Neural cell (in vitro differentiated cells): ENCODE data around the gene TMEM11. TPM values are rescaled to one million over a fixed set of nuclear protein-coding genes. Genes with fewer than 3 reads are reported as not detected.

Experiments used
- H2AFZ ChIP-seq: fragments of 200-600, 300-800 bp; sonication (generic), shearing (Covaris generic); 2 replicates; pipeline ENCODE4 v1.6.0; 2014; ENCODE audit warnings: low read depth, mild to moderate bottlenecking, antibody characterized with exemption, low read length, moderate library complexity
- H3F3A ChIP-seq: fragments of 200-600 bp; shearing (Covaris generic); 2 replicates; pipeline ENCODE4 v1.6.1; 2016; ENCODE audit warnings: mild to moderate bottlenecking, moderate library complexity, mixed read lengths, antibody characterized with exemption, low read length; ENCODE audit not compliant: insufficient read depth, poor library complexity, severe bottlenecking
- H3K27ac ChIP-seq: fragments of 200-600, 300-800 bp; sonication (generic), shearing (Covaris generic); 2 replicates; pipeline ENCODE4 v1.5.1; 2014; ENCODE audit warnings: mild to moderate bottlenecking, low read length, moderate library complexity
- H3K27me3 ChIP-seq: fragments of 300-800, 200-600 bp; sonication (generic), shearing (Covaris generic); 2 replicates; pipeline ENCODE4 v1.6.0; 2014; ENCODE audit warnings: mild to moderate bottlenecking, low read depth, low read length, moderate library complexity; ENCODE audit not compliant: insufficient read depth
- H3K36me3 ChIP-seq: fragments of 300-800, 200-600 bp; sonication (generic), shearing (Covaris generic); 2 replicates; pipeline ENCODE4 v1.5.1; 2014; ENCODE audit warnings: mild to moderate bottlenecking, antibody characterized with exemption, low read length, moderate library complexity; ENCODE audit not compliant: insufficient read depth
- H3K4me2 ChIP-seq: fragments of 300-800, 200-600 bp; sonication (generic), shearing (Covaris generic); 2 replicates; pipeline ENCODE4 v1.6.0; 2014; ENCODE audit warnings: mild to moderate bottlenecking, low read length
- H3K4me3 ChIP-seq: fragments of 300-800, 200-600 bp; sonication (generic), shearing (Covaris generic); 2 replicates; pipeline ENCODE4 v1.5.1; 2014; ENCODE audit warnings: mild to moderate bottlenecking, low read length, moderate library complexity
- H3K79me2 ChIP-seq: fragments of 200-600 bp; shearing (Covaris generic); replicated peaks from 2 replicates; pipeline ENCODE4 v1.6.0; 2014; ENCODE audit warnings: mild to moderate bottlenecking, low read length, moderate library complexity; ENCODE audit not compliant: insufficient read depth
- H3K9ac ChIP-seq: fragments of 300-800, 200-600 bp; sonication (generic), shearing (Covaris generic); 2 replicates; pipeline ENCODE4 v1.6.1; 2016; ENCODE audit warnings: mild to moderate bottlenecking, low read length, mixed read lengths
- H3K9me2 ChIP-seq: fragments of 200-600 bp; shearing (Covaris generic); 2 replicates; pipeline ENCODE4 v1.6.1; 2016; ENCODE audit warnings: mild to moderate bottlenecking, low read length, mixed read lengths; ENCODE audit not compliant: insufficient read depth
- H3K9me3 ChIP-seq: fragments of 200-600, 300-800 bp; sonication (generic), shearing (Covaris generic); 2 replicates; pipeline ENCODE4 v1.6.1; 2016; ENCODE audit warnings: mild to moderate bottlenecking, mixed run types, low read length, moderate library complexity, mixed read lengths
- H4K20me1 ChIP-seq: fragments of 200-600 bp; shearing (Covaris generic); 2 replicates; pipeline ENCODE4 v1.6.1; 2016; ENCODE audit warnings: mild to moderate bottlenecking, mixed run types; ENCODE audit not compliant: insufficient read depth
- EP300 ChIP-seq: fragments of 450-650 bp; conservative IDR thresholded peaks from 2 replicates; pipeline ENCODE4 v1.6.1; 2014; ENCODE audit warnings: antibody characterized with exemption, mild to moderate bottlenecking, moderate library complexity; ENCODE audit not compliant: poor library complexity, severe bottlenecking
- EZH2 ChIP-seq: fragments of 200-600, 300-800 bp; shearing (Covaris generic), sonication (generic); IDR thresholded peaks from 2 replicates; pipeline ENCODE4 v1.6.1; 2014; ENCODE audit warnings: antibody characterized with exemption, low read length, borderline replicate concordance, mild to moderate bottlenecking; ENCODE audit not compliant: insufficient read depth, poor library complexity, severe bottlenecking
- MXI1 ChIP-seq: fragments of 450-650 bp; conservative IDR thresholded peaks from 2 replicates; pipeline ENCODE4 v1.6.1; 2014; ENCODE audit warnings: antibody characterized with exemption, mild to moderate bottlenecking; ENCODE audit not compliant: poor library complexity, severe bottlenecking
- POLR2AphosphoS5 ChIP-seq: IDR thresholded peaks from 2 replicates; pipeline ENCODE4 v1.6.1; 2012
- RAD21 ChIP-seq: fragments of 450-650 bp; conservative IDR thresholded peaks from 2 replicates; pipeline ENCODE4 v1.6.1; 2014; ENCODE audit warnings: antibody characterized with exemption, mild to moderate bottlenecking, moderate library complexity
- REST ChIP-seq: IDR thresholded peaks from 2 replicates; pipeline ENCODE4 v1.6.1; 2012; ENCODE audit warnings: borderline replicate concordance
- SMC3 ChIP-seq: fragments of 450-650 bp; conservative IDR thresholded peaks from 2 replicates; pipeline ENCODE4 v1.6.1; 2014; ENCODE audit warnings: antibody characterized with exemption, mild to moderate bottlenecking, moderate library complexity; ENCODE audit not compliant: poor library complexity
- TAF1 ChIP-seq: IDR thresholded peaks from 2 replicates; pipeline ENCODE4 v1.6.1; 2012; ENCODE audit warnings: low read depth
- polyA plus RNA-seq: library from polyadenylated mRNA; depleted of rRNA; stranded (reverse); fragments of >200 nt; gene quantifications from 2 replicates; pipeline ENCODE4 v1.2.3, GENCODE V29; 2014
- TF ChIP-seq, protein P1 (sequence below): fragments of 450-650 bp; IDR thresholded peaks from 2 replicates; pipeline ENCODE4 v1.5.1; 2014; ENCODE audit warnings: antibody characterized with exemption, mild to moderate bottlenecking, moderate library complexity; ENCODE audit not compliant: poor library complexity, severe bottlenecking

Gene TMEM11
- polyA plus RNA-seq, 1 donor from 2014 or later = 24.6 TPM

- Histone ChIP-seq H4K20me1 (no peaks in the 10 kb centered on the region), H3K9ac (no peak overlapping the region), H3K9me2 (no peaks in the 10 kb centered on the region), H2AFZ (no peak overlapping the region), H3K27me3 (no peaks in the 10 kb centered on the region), H3K27ac (no peak overlapping the region), H3K79me2 (peaks cover 76% of the 10 kb centered on the region), H3K4me3 (no peak overlapping the region), H3F3A (no peaks in the 10 kb centered on the region), H3K36me3 (no peaks in the 10 kb centered on the region), H3K4me2 (no peak overlapping the region), H3K9me3 (no peaks in the 10 kb centered on the region)
- TF ChIP-seq SMC3 (no peak), RAD21 (no peak), EP300 (no peak), POLR2AphosphoS5 (no peak), MXI1 (no peak), EZH2 (no peak)
Measured at GRCh38 chr17:21209511-21210175, 4.3 kb downstream of the TMEM11 start.

DNA sequence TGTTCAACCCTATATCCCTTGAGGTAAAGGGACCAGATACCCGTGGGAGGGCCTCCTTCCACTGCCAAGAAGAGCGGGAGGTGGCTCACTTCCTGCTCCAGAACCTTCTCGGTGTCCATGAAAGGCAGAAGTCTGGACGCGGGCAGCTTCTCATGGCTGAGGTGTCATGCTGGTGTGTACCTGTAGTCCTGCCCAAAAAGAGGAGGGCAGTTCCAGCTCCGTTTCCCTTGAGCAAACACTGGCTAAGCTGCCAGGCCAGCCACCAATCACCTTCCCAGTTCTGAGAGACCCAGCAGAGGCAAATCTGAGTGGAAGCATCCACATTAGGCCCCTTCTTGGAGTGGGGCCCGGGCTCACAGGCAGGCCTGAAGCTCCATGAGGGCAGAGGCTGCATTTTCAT lies 5.6 kb downstream of the TMEM11 start:
- Histone ChIP-seq H3K4me2 (no peak overlapping the region), H3K79me2 (peaks cover 83% of the 10 kb centered on the region), H3K27me3 (no peaks in the 10 kb centered on the region), H3K4me3 (no peak overlapping the region), H2AFZ (no peak overlapping the region), H3K9me3 (no peaks in the 10 kb centered on the region), H3K27ac (no peak overlapping the region), H3K9ac (no peak overlapping the region), H3K36me3 (no peaks in the 10 kb centered on the region), H4K20me1 (no peaks in the 10 kb centered on the region), H3K9me2 (no peaks in the 10 kb centered on the region), H3F3A (no peaks in the 10 kb centered on the region)
- TF ChIP-seq RAD21 = no peak
- no peak for TF ChIP-seq EZH2
- TF ChIP-seq SMC3 = no peak

- TF ChIP-seq POLR2AphosphoS5 = no peak
- TF ChIP-seq, protein P1, sequence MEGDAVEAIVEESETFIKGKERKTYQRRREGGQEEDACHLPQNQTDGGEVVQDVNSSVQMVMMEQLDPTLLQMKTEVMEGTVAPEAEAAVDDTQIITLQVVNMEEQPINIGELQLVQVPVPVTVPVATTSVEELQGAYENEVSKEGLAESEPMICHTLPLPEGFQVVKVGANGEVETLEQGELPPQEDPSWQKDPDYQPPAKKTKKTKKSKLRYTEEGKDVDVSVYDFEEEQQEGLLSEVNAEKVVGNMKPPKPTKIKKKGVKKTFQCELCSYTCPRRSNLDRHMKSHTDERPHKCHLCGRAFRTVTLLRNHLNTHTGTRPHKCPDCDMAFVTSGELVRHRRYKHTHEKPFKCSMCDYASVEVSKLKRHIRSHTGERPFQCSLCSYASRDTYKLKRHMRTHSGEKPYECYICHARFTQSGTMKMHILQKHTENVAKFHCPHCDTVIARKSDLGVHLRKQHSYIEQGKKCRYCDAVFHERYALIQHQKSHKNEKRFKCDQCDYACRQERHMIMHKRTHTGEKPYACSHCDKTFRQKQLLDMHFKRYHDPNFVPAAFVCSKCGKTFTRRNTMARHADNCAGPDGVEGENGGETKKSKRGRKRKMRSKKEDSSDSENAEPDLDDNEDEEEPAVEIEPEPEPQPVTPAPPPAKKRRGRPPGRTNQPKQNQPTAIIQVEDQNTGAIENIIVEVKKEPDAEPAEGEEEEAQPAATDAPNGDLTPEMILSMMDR = no peak
- no peak for TF ChIP-seq EZH2
- TF ChIP-seq REST = no peak
- TF ChIP-seq TAF1 = no peak
- no peak for TF ChIP-seq SMC3
- no peak for TF ChIP-seq MXI1
- TF ChIP-seq EP300 = no peak
- TF ChIP-seq RAD21 = no peak
Measured at GRCh38 chr17:21204935-21205334, 9.0 kb downstream of the TMEM11 start.

More at GRCh38 chr17:21204935-21205334, 9.0 kb downstream of the TMEM11 start:
- Histone ChIP-seq H3F3A (no peaks in the 10 kb centered on the region), H3K4me3 (no peak overlapping the region), H3K9me3 (no peaks in the 10 kb centered on the region), H3K9ac (no peak overlapping the region), H2AFZ (no peak overlapping the region), H4K20me1 (no peaks in the 10 kb centered on the region), H3K4me2 (no peak overlapping the region), H3K79me2 (peaks cover 71% of the 10 kb centered on the region), H3K36me3 (no peaks in the 10 kb centered on the region), H3K9me2 (no peaks in the 10 kb centered on the region), H3K27me3 (no peaks in the 10 kb centered on the region), H3K27ac (no peak overlapping the region)
